Stimulated activated CD4-positive, alpha-beta T cell treated with anti-CD3 and anti-CD28 coated beads, Interleukin-15, amount 100 ng/mL, for 24 hours (primary cell): ENCODE data around the gene ASXL1.

Experiments used
- DNase-seq: peaks from one replicate; pipeline ENCODE4 v3.0.0-alpha.2; 2020

ASXL1 gene

DNA sequence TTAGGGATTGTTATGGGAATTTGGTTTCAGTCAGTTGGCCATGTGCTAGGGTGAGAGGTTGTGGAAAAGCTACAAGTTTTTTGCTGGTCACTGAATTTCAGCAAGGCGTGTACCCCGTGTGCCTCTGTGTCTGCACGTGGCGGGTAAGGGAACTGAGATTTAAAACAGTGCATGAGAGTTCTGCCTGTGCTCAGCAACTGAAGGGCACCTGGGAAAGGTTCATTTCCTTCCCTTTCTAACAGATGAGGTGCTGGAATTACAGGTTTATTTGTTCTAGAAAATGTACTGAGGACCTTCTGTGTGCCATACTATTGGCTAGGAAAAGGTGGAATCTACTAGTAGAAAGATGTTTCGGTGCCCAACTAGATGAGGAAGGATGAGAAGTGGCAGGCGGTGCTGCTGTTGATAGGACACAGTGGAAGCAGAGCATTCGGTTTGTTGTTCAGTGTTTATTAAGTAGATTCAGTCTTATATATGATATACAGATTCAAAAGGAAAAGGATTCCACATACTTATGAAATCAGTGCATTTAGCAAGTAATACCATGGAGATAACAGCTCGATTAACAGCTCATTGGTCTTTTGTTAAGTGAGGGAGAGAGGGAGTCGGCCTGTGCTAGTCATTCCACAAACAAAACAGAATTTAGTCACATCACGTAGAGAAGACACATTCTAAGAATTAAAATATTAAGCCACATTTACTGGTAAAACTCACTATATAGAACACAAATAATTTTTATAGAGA, 84.7 kb downstream of the ASXL1 start:
- no peak for DNase-seq

DNA sequence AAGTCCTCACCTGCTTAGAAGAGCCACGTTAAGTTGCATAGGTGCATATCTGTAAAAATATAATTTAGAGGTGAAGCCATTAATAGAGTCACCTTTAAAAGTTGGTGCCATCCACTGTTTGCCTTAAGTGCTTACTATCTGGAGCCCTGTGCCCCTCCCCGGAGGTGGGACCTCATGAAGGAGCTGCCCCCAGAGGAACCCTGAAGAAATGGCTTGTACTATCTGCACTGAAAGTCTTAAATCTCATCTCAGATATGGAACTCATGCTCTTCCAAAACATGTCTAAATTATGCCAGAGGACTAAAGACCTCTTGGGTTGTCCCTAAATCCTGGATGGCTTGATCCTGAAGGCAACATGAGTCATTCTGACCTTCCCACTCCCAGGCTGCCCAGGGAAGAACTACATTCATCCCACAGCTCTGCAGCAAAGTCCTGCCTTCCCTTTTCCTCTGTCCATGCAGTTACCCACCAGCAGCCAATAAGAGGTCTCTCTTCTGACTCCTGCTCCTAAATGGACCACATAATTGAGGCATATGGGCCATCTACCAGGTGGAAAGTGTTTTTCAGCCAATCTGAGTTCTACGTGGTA, 85.3 kb downstream of the ASXL1 start:
- no peak for DNase-seq

DNA sequence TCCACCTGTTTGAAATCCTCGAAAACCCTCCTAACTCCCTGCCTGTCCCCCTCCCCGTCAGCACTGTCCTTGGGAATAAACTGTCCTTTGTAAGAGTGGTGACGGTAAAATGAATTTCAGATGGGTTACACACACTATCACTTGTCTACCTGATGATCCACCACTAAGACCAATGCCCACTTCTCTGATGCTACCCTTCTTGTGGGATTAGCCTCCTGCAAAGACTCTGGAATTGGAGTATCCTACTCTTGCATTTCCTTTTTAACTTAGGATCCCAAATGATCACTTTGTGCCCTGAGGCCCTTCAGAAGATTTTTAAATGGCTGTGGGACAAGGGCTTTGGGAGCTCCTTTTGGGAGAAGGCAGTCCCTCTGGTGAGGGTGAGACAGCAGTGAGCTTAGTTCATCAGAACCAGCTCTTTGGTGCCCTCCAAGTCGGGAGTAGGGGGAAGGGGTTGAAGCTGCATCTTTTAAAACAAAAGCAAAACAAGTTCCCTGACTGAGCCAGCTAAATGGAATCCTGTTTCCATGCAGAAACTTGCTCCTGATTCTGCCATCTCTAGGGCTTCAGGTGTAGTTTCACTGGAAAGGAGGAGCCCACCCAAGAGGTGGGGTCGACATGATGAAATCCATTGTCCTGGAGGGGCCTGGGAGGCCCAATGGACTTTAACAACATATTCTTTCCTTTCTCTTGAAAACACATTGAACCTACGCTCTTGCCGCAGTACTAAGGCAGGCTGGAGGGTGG, 86.5 kb downstream of the ASXL1 start:
- DNase-seq = no peak

DNA sequence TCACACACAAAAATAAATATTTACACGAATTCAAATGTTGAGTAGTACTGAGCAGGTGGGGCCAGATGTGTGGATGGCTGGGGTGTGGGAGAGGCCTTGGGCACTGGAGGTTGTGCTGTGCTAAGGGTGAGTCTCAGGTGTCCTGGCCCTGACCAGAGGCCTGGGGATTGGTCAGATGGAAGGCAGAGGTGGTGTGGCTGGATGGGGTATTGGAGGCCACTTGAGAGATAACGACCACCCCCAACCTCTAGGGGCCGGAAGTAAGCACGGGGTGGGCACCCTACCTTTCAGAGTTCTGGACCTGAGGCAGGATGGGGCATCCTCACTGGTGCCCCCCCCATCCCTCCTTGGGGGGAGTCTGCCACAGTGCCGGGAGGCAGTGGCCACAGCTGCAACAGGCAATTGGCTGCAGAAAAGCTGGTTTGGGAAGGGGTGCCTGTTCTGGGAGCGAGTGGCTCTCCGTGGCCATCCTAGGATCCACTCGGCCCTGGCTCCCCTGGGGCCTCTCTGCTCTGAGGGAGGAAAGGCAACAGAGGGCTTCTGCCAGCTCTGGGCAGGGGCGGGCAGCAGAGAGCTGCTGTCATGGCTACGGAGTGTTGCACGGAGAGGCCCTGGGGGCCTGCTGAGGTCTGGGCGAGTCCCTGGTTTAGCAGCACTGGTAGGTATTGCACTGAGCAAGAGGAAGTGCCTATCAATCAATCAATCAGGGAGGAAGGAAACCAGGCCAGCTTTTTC, 87.6 kb downstream of the ASXL1 start:
- DNase-seq = no peak

DNA sequence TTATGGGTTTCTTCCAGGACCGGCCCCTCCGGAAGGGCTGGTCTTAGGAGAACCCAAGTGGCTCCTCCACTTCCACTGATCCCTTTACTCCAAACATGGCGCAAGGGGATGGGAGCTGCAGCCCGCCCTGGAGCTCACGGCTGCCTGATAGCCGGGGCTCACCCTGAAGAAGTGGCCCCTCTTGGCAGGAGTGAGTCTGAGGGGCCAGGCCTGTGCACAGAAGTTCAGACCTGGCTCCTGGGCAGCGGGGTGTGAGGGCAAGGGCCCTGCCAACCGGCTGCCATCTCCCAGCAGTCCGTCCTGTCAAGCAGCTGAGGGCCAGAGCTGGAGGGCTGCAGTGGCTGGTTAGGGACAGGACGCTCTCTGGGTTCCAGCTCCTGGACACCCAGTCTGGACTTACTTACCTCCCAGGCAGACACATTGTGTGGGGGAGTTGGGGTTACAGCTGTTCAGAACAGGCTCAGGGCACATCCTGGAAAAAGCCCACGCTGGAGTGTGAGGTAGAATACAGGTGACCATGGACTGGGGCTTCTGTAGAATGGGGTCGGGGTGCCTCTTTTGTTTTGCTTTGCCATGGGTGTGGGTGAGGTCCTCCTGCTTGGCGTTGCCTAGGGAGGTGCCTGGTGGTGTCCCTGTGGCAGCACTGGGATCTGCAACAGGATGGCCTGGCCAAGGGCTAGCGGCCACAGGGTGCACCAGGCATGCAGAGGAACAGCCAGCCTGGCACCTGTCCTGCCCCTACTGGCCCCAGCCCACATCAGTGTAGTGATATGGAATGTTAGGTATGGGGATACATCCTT, 88.4 kb downstream of the ASXL1 start:
- no peak for DNase-seq

DNA sequence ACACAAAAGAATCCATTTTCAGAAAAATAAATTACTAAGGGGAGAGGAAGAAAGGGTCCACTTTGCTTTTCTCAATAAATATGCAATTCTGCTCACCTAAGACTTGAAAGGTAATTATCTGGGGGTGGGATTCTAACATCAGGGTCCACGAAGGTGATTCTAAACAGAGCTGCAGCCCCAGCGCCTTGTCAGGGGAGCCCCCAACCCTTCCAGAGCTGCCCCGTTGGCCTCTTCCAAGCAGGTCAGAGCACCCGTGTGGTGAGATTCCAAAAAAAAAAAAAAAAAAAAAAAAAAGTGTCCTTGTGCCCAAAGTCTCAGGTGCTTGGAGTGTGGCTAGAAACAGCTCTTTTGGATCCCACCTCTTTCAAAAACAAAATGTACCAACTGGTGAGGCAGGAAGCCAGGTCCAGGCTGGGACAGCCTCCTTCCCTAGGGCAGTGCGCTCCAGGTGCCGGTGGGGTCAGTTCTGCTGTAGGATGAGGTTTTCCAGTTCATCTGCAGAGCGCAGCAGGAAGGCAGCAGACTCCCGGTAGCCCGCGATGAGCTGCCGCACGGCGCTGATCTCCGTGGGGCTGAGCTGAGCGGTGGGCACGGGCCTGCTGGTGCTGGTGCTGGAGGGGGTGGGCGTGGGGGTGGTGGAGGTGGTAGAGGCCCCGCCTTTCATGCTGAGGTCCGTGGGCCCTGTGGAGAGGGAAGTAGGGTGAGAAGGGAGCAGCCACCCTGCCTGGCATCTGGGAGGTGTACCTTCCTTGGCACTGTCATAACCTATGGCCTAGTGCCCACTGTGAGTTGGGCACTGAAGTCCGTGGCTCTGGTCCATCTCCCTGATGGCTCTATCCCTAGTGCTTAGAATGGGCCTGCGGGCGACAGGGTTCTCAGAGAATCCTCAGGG, 89.3 kb downstream of the ASXL1 start:
- DNase-seq = no peak

DNA sequence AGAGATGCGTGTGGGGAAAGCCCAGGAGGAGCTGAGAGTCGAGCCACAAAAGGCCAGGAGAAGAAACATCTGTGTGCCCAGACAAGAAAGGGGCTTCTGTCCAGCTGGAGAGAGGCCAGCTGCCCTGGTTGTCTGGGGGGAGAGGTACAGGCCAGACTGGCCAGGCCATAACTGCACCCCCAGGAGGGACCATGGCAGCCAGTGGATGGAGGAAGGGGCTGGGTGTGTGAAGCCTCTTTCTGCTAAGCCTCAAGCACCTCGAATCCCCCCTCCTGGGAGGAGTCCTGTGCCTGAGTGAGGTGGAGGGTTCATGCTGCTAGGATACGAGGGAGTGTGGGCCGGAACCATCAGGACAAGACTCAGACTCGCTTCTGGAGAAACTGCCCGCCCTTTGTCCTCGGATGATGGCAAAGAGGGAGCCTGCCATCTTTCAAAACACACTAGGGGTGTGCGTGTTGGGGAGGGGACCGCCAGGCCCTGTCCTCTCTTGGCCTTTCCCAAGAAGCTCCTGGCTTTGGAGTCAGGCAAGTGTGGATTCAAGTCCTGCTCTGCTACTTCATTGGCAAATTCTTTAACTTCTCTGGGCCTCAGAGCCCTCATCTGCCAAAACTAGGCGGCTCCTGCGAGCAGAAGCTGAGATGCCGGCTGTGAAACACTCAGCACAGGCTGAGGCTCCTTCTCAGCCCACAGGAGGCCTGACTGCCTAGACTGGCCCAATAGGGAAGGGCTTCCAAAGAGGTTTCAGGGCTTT, 90.3 kb downstream of the ASXL1 start:
- no peak for DNase-seq

DNA sequence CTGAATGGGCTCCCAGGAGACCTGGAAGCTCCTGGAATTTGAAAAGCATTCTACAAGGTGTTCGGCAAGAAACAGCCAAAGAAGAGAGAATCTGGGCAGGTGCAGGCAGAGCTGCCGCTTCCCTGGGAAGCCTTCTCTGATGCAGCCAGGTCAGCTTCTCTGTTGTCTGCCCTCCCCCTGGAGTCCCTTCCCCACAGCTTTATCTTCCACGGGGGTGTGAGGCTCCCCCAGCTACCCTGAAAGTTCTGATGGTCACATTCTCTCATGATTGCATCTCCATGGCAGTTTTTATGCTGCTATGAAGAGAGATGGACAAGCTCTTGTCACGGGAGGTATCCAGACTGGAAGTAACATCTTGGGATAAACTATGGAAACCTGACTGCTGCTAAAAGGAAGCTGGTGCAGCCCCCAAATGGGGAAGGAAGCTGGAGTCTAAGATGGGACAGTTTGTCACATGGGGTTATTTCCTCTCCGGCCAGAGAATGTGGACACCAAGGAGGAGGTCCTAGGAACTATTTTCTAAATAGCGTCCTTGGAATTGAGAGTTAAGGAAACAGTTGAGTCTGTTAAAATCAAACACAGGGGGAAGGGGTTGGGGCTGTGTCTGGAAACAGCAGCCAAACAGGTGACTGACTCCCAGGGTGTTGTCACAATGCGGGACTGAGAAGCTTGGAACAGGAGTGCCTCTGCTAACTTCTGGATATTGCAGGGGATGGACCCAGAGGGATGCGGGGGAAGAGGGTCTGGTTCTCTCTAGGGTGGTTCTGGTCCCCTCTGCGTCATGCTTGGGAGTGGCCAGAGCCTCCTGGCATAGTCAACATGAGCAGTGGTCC, 91.1 kb downstream of the ASXL1 start:
- no peak for DNase-seq

DNA sequence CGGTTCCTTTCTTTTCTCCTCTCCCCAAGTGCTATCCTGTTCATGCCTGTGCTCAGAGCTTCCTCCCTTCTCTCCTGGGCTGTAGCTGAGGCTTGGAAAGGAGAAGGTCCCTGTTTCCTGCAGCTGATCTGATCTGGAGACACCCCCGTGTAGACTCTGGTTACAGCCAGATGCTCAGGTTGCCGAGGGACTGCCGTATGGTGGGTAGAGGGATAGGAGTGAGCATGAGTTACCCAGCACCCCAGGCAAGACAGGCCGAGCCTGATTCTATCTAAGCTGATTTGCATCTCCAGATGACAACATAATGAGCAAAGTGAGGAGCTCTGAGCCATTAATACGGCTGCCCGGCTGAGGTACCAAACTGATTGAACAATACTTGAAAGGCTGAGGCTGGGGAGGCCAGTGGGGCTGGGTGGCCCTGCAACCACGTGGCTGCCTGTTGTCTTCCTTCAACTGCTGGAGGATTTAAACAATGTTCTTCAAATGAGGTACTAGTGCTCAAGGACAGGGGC, 91.8 kb downstream of the ASXL1 start:
- DNase-seq = no peak

DNA sequence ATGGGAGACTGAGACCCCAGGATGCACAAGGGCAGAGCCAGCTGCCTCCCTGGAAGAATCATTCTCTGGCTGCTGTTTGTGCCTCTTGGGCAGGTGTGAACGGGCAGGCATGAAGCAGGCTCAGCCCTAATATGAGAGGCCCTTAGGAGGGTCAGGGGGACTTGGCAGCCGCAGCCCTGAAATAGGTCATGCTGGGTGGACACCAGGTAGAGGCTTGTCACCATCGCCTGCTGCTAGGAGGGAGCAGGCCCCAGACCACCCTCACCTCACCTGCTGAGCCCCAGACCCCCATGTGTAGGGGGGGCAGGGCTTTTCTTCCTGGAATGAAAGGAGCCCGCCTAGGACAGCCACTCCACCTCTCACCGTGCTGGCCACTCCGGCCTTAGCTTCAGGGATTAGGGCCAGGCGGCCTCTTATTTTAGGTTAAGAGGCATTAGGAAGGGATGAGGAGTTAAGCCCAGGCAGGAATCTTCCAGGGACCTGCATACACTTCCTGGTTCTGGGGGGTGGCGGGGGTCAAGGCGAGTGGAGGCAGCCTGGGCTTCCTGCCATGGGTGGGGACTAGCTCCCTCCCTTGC, 92.4 kb downstream of the ASXL1 start:
- DNase-seq = no peak

DNA sequence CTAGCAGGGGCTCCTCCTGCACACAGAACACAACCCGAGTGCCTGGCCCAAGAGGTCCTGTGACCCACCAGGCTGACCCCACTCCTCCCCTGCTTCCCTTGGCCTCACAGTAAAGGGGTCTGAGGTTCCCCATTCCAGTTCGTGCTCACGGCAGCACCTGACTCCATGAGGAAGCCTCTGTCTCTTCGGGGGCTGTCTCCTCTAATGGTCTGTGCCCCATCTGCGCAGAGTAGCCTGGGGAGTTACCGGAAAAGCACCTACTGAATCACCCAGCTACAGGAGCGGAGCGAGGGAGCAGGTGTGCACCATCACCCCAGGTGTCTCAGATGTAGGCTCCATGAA, 93.2 kb downstream of the ASXL1 start:
- no peak for DNase-seq

DNA sequence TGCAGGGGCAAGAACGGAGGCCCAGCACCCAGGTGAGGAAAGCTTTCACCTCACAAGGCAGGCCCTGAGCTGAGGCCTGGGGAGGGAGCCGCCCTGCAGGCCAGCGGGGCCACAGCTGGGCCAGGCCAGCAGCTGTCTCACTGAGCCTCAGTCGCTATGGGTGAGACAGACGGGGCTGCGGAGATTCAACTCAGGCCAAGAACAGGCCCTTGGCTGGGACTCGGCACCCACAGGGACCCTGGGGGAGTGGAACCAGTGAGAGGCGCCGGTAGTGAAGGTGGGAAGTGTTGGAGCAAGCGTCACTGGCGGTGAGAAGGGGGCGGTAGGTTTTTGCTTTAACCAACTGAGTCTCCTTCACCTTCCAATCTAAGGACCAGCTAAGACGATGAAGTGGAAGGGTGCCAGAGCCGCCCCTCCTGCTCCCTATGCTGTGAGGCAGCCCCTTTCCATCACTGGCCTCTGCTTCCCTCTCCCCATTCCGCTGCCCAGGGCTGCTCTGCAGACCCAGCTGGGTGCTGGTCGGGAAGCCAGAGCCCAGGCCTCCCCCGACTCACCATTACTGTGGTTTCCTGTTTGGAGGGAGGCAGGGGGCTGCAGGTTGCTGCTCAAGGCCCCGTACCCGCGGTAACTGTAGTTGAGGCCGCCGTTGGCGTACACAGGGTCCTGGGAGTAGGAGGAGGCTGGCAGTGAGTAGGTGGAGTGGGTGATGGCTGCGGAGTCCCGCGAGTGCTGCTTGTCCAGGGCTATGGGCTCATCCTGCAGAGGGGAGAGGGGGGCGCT, 93.7 kb downstream of the ASXL1 start:
- DNase-seq = no peak

DNA sequence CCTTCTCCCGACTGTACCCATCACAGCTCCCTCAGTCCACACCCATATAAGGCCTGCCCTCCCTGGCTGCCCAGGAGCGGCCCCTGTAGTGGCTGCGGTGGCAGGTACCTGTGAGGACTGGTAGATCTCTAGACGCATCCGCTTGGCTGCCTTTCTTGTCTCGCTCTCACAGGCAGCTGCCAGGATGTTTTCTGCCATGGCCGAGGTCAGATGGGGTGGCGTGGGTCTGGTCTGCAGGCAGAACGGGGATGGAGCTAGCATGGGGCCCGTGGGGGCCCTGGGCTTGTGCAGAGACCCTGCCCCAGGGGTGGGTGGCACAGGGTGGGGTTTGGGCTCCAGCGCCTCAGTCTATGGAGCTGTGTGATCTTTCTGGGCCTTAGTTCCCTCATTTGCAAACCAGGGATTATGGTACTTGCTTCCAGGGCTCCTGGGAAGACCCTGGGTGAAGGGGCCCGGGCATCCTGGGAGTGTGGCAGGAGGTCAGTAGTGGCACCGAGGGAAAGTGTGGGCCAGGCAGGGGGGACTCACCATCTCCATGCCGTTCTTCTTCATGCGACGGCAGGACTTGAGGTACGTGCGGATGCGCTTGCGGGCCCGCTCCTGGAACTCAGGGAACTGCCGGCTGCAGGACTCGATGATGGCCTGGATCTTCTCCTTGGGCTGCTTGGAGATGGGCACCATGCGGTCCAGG, 94.8 kb downstream of the ASXL1 start:
- DNase-seq = no peak

DNA sequence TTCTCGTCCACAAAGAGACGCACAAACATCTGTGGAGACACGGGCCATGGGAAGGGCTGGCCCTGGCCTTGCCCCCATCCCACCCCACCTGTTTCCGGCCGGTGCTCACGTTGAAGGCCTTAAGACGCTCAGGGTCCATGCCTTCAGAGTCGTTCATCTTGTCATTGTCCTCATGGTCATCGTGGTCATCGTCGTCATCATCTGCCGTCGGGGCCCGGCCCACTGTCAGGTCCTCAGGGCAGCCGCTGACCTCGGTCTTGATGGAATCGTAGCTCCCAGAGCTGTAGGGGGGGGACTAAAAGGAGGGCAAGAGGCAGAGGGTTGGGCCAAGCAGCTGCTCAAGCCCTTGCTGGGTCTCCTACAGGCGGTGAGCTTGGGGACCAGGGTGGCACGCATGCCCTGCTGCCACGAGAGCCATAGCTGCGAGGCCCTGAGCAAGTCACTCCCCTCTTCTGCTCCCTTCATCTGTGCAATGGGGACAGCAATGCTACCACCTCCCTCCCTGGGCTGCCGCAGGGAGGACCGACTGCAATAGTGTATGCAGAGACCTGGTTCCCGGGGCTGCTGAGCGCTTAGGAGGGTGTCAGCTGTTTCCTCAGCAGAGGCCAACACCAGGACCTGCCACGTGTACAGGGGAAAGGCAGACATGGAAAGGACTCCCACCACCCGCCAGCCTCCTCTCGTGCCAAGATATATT, 95.5 kb downstream of the ASXL1 start:
- DNase-seq = no peak

DNA sequence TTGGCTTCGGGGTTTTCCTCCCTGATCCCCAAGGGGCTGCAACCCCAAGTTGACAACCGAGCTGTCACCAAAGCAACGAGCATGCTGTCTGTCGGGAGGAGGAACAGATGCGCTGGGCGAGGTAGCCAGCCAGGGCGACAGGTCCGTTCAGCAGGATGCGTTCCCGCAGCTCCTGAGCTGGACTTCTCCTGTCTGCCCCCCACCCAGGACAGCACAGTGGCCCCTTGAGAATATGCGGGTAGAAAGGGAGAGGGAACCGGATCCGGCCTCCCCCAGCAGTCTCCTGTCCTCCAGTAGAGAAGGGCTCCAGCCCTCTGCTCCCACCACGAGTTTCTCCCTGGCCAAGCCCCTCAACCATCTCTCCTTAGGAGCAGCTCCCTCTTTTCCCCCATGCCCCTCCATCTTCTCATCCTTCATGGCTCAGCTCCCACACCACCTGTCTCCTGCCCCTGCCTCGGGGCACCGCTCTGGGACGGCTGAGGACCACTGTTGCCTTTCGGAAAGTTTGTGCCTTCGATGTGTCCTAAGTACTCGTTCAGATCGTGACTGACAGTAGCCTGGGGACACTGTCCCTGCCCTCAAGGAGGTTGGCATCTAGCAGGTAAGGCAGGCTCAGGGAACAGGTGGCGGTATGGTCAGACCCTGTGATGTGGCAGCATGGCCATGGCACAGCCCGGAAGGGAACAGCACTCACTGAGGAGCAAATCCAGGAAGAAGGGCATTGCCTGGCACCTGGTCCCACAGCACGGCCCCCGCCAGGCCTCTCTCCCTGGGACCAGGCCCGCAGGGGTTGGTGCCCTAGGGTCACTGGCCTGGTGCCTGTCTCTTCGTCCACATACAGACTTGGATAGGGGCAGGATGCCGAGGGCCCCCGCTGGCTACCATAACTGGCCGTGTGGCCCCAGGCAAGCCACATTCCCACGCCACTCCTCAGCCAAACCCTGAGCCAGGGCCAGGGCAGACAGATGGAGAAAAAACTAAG, 96.3 kb downstream of the ASXL1 start:
- no peak for DNase-seq
